ENCODE measurements around the gene TPRKB.
"Not testable (repeated sequence)": the region's sequence is repeated elsewhere in the genome, so short reads cannot be mapped to it uniquely, and the experiment has no call there.

Gene TPRKB

GRCh38 chr2:73739101-73739500, 2.0 kb upstream of the TPRKB start:
- no peak for DNase-seq (ENCODE audit: low read depth)

- no peak for DNase-seq (ENCODE audit: low read depth)
Measured at GRCh38 chr2:73736378-73736777, 767 bp downstream of the TPRKB start.

GRCh38 chr2:73730810-73731209, 6.3 kb downstream of the TPRKB start:
- no peak for DNase-seq (ENCODE audit: low read depth)

- DNase-seq (ENCODE audit: low read depth) = no peak
Measured at GRCh38 chr2:73728711-73729110, 8.4 kb downstream of the TPRKB start.

- DNase-seq (ENCODE audit: low read depth) = no peak
Measured at GRCh38 chr2:73728043-73728442, 9.1 kb downstream of the TPRKB start.

- not testable (repeated sequence) for DNase-seq (ENCODE audit: low read depth)
Measured at GRCh38 chr2:73726657-73727056, 10.5 kb downstream of the TPRKB start.

GRCh38 chr2:73718851-73719621, 18.1 kb downstream of the TPRKB start:
- DNase-seq (ENCODE audit: low read depth) = no peak

GRCh38 chr2:73718421-73718820, 18.7 kb downstream of the TPRKB start:
- DNase-seq (ENCODE audit: low read depth) = no peak

GRCh38 chr2:73717695-73718094, 19.4 kb downstream of the TPRKB start:
- not testable (repeated sequence) for DNase-seq (ENCODE audit: low read depth)

- DNase-seq (ENCODE audit: low read depth) = no peak
Measured at GRCh38 chr2:73717251-73717606, 19.9 kb downstream of the TPRKB start.

- no peak for DNase-seq (ENCODE audit: low read depth)
Measured at GRCh38 chr2:73716543-73717250, 20.4 kb downstream of the TPRKB start.

GRCh38 chr2:73714091-73714490, 23.1 kb downstream of the TPRKB start:
- no peak for DNase-seq (ENCODE audit: low read depth)

- no peak for DNase-seq (ENCODE audit: low read depth)
Measured at GRCh38 chr2:73708527-73708926, 28.6 kb downstream of the TPRKB start.

- no peak for DNase-seq (ENCODE audit: low read depth)
Measured at GRCh38 chr2:73707636-73708035, 29.5 kb downstream of the TPRKB start.

- no peak for DNase-seq (ENCODE audit: low read depth)
Measured at GRCh38 chr2:73707058-73707457, 30.1 kb downstream of the TPRKB start.

- DNase-seq (ENCODE audit: low read depth) = no peak
Measured at GRCh38 chr2:73705091-73705490, 32.1 kb downstream of the TPRKB start.

- no peak for DNase-seq (ENCODE audit: low read depth)
Measured at GRCh38 chr2:73704285-73704684, 32.9 kb downstream of the TPRKB start.

GRCh38 chr2:73703675-73704074, 33.5 kb downstream of the TPRKB start:
- no peak for DNase-seq (ENCODE audit: low read depth)

GRCh38 chr2:73702852-73703493, 34.2 kb downstream of the TPRKB start:
- not testable (repeated sequence) for DNase-seq (ENCODE audit: low read depth)

GRCh38 chr2:73701968-73702665, 35.0 kb downstream of the TPRKB start:
- DNase-seq (ENCODE audit: low read depth) = no peak

- DNase-seq (ENCODE audit: low read depth) = not testable (repeated sequence)
Measured at GRCh38 chr2:73701448-73701765, 35.7 kb downstream of the TPRKB start.

GRCh38 chr2:73700661-73701447, 36.3 kb downstream of the TPRKB start:
- DNase-seq (ENCODE audit: low read depth) = no peak
